ENCODE results near the gene JAM3.

DNA sequence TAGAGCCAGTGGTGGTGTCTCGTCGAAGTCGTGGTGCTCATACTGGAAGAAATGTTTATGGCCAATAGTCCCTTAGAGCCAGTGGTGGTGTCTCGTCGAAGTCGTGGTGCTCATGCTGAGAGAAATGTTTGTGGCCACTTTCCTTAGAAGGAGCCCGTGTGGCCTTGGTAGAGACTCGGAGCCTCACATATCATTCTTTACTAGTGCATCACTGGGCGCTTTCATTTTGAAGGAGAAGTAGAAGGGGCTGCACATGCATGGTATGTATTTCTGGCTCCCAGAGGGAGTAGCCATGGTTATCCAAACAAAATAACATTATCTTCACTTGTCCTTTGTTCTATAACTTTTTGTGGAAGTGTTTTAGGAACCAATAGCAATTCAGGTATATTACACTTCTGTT lies 69.5 kb downstream of the JAM3 start:
- no peak for TF ChIP-seq HDAC2 (IDR thresholded peaks at IDR 0.05; ENCODE audit: borderline replicate concordance in 1 of 2, low read depth in 2 of 2, low read length in 2 of 2)
- TF ChIP-seq RAD21 (IDR thresholded peaks at IDR 0.05 in 1 of 2, conservative IDR thresholded peaks at IDR 0.05 in 1 of 2; ENCODE audit: low read depth in 2 of 2, low read length in 2 of 2): no peak
- no peak for TF ChIP-seq SIN3A (conservative IDR thresholded peaks at IDR 0.05 in 1 of 2, IDR thresholded peaks at IDR 0.05 in 1 of 2; ENCODE audit: low read depth in 1 of 2, low read length in 2 of 2)
- TF ChIP-seq, protein P1, sequence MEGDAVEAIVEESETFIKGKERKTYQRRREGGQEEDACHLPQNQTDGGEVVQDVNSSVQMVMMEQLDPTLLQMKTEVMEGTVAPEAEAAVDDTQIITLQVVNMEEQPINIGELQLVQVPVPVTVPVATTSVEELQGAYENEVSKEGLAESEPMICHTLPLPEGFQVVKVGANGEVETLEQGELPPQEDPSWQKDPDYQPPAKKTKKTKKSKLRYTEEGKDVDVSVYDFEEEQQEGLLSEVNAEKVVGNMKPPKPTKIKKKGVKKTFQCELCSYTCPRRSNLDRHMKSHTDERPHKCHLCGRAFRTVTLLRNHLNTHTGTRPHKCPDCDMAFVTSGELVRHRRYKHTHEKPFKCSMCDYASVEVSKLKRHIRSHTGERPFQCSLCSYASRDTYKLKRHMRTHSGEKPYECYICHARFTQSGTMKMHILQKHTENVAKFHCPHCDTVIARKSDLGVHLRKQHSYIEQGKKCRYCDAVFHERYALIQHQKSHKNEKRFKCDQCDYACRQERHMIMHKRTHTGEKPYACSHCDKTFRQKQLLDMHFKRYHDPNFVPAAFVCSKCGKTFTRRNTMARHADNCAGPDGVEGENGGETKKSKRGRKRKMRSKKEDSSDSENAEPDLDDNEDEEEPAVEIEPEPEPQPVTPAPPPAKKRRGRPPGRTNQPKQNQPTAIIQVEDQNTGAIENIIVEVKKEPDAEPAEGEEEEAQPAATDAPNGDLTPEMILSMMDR (IDR thresholded peaks at IDR 0.05; ENCODE audit: control extremely low read depth in 1 of 3, insufficient read depth in 1 of 3, low read depth in 1 of 3, low read length in 3 of 3): no peak
- no peak for TF ChIP-seq POLR2A (IDR thresholded peaks at IDR 0.05; ENCODE audit: control extremely low read depth in 1 of 2, low read depth in 2 of 2, low read length in 2 of 2)
- TF ChIP-seq ZNF274 (IDR thresholded peaks at IDR 0.05; ENCODE audit: borderline replicate concordance, extremely low read depth, low read length): no peak
- TF ChIP-seq EZH2 (IDR thresholded peaks at IDR 0.05; ENCODE audit: low read depth, low read length, severe bottlenecking): no peak
- TF ChIP-seq, protein P2, sequence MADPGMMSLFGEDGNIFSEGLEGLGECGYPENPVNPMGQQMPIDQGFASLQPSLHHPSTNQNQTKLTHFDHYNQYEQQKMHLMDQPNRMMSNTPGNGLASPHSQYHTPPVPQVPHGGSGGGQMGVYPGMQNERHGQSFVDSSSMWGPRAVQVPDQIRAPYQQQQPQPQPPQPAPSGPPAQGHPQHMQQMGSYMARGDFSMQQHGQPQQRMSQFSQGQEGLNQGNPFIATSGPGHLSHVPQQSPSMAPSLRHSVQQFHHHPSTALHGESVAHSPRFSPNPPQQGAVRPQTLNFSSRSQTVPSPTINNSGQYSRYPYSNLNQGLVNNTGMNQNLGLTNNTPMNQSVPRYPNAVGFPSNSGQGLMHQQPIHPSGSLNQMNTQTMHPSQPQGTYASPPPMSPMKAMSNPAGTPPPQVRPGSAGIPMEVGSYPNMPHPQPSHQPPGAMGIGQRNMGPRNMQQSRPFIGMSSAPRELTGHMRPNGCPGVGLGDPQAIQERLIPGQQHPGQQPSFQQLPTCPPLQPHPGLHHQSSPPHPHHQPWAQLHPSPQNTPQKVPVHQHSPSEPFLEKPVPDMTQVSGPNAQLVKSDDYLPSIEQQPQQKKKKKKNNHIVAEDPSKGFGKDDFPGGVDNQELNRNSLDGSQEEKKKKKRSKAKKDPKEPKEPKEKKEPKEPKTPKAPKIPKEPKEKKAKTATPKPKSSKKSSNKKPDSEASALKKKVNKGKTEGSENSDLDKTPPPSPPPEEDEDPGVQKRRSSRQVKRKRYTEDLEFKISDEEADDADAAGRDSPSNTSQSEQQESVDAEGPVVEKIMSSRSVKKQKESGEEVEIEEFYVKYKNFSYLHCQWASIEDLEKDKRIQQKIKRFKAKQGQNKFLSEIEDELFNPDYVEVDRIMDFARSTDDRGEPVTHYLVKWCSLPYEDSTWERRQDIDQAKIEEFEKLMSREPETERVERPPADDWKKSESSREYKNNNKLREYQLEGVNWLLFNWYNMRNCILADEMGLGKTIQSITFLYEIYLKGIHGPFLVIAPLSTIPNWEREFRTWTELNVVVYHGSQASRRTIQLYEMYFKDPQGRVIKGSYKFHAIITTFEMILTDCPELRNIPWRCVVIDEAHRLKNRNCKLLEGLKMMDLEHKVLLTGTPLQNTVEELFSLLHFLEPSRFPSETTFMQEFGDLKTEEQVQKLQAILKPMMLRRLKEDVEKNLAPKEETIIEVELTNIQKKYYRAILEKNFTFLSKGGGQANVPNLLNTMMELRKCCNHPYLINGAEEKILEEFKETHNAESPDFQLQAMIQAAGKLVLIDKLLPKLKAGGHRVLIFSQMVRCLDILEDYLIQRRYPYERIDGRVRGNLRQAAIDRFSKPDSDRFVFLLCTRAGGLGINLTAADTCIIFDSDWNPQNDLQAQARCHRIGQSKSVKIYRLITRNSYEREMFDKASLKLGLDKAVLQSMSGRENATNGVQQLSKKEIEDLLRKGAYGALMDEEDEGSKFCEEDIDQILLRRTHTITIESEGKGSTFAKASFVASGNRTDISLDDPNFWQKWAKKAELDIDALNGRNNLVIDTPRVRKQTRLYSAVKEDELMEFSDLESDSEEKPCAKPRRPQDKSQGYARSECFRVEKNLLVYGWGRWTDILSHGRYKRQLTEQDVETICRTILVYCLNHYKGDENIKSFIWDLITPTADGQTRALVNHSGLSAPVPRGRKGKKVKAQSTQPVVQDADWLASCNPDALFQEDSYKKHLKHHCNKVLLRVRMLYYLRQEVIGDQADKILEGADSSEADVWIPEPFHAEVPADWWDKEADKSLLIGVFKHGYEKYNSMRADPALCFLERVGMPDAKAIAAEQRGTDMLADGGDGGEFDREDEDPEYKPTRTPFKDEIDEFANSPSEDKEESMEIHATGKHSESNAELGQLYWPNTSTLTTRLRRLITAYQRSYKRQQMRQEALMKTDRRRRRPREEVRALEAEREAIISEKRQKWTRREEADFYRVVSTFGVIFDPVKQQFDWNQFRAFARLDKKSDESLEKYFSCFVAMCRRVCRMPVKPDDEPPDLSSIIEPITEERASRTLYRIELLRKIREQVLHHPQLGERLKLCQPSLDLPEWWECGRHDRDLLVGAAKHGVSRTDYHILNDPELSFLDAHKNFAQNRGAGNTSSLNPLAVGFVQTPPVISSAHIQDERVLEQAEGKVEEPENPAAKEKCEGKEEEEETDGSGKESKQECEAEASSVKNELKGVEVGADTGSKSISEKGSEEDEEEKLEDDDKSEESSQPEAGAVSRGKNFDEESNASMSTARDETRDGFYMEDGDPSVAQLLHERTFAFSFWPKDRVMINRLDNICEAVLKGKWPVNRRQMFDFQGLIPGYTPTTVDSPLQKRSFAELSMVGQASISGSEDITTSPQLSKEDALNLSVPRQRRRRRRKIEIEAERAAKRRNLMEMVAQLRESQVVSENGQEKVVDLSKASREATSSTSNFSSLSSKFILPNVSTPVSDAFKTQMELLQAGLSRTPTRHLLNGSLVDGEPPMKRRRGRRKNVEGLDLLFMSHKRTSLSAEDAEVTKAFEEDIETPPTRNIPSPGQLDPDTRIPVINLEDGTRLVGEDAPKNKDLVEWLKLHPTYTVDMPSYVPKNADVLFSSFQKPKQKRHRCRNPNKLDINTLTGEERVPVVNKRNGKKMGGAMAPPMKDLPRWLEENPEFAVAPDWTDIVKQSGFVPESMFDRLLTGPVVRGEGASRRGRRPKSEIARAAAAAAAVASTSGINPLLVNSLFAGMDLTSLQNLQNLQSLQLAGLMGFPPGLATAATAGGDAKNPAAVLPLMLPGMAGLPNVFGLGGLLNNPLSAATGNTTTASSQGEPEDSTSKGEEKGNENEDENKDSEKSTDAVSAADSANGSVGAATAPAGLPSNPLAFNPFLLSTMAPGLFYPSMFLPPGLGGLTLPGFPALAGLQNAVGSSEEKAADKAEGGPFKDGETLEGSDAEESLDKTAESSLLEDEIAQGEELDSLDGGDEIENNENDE (IDR thresholded peaks at IDR 0.05; ENCODE audit: insufficient replicate concordance, low read length): no peak
- no peak for TF ChIP-seq EP300 (IDR thresholded peaks at IDR 0.05; ENCODE audit: borderline replicate concordance in 1 of 2, low read depth in 2 of 2, low read length in 2 of 2)
- no peak for TF ChIP-seq TAF1 (IDR thresholded peaks at IDR 0.05; ENCODE audit: low read depth, low read length)

All from H1 (cell line).